ENCODE data around the gene TPSG1.

TPSG1 gene

GRCh38 chr16:1212616-1213194 is 12.4 kb downstream of the TPSG1 start:
- Histone ChIP-seq H3K27me3 (ENCODE audit: control insufficient read depth in 1 of 2, insufficient read depth in 2 of 2, low read length in 2 of 2) (no peaks in the 10 kb centered on the region), H3K9ac (ENCODE audit: low read length in 2 of 2) (no peak overlapping the region), H3K27ac (ENCODE audit: low read length) (no peak overlapping the region), H3K4me3 (ENCODE audit: low read length in 2 of 2) (no peak overlapping the region), H3K4me1 (ENCODE audit: control insufficient read depth, insufficient read depth, low read length) (no peaks in the 10 kb centered on the region), H3K9me3 (ENCODE audit: control insufficient read depth in 2 of 2, low read length in 2 of 2) (no peaks in the 10 kb centered on the region), H3K36me3 (ENCODE audit: control insufficient read depth in 2 of 2, insufficient read depth in 2 of 2, low read length in 2 of 2) (peaks cover 15 to 25% of the 10 kb centered on the region in 2 donors)

GRCh38 chr16:1211451-1212268 is 13.4 kb downstream of the TPSG1 start:
- Histone ChIP-seq H3K4me1 (ENCODE audit: control insufficient read depth, insufficient read depth, low read length) (no peaks in the 10 kb centered on the region), H3K27me3 (ENCODE audit: control insufficient read depth in 1 of 2, insufficient read depth in 2 of 2, low read length in 2 of 2) (no peaks in the 10 kb centered on the region)

GRCh38 chr16:1210461-1210860 is 14.6 kb downstream of the TPSG1 start:
- Histone ChIP-seq H3K9ac (ENCODE audit: low read length in 2 of 2) (no peak overlapping the region), H3K9me3 (ENCODE audit: control insufficient read depth in 2 of 2, low read length in 2 of 2) (no peaks in the 10 kb centered on the region), H3K4me1 (ENCODE audit: control insufficient read depth, insufficient read depth, low read length) (peaks cover 2% of the 10 kb centered on the region), H3K27me3 (ENCODE audit: control insufficient read depth in 1 of 2, insufficient read depth in 2 of 2, low read length in 2 of 2) (no peaks in the 10 kb centered on the region), H3K36me3 (ENCODE audit: control insufficient read depth in 2 of 2, insufficient read depth in 2 of 2, low read length in 2 of 2) (peaks cover 17 to 30% of the 10 kb centered on the region in 2 donors), H3K27ac (ENCODE audit: low read length) (no peak overlapping the region), H3K4me3 (ENCODE audit: low read length in 2 of 2) (no peak overlapping the region)

More at GRCh38 chr16:1211451-1212268, 13.4 kb downstream of the TPSG1 start:
- H3K9me3 ChIP-seq (ENCODE audit: control insufficient read depth in 2 of 2, low read length in 2 of 2): no peaks in the 10 kb centered on the region
- H3K4me3 ChIP-seq (ENCODE audit: low read length in 2 of 2): no peak overlapping the region
- no peak overlapping the region for H3K27ac ChIP-seq (ENCODE audit: low read length)
- no peak overlapping the region for H3K9ac ChIP-seq (ENCODE audit: low read length in 2 of 2)
- peaks cover 17 to 22% of the 10 kb centered on the region in 2 donors for H3K36me3 ChIP-seq (ENCODE audit: control insufficient read depth in 2 of 2, insufficient read depth in 2 of 2, low read length in 2 of 2)

DNA sequence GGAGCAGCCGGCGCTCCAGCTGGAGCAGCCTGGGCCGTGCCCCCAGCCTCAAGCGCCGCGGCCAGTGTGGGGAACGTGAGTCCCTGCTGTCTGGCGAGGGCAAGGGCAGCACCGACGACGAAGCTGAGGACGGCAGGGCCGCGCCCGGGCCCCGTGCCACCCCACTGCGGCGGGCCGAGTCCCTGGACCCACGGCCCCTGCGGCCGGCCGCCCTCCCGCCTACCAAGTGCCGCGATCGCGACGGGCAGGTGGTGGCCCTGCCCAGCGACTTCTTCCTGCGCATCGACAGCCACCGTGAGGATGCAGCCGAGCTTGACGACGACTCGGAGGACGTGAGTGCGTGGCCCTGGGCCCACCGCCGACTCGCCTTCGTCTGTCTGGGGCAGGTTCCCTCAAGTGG is 16.0 kb downstream of the TPSG1 start:
- Histone ChIP-seq H3K9ac (ENCODE audit: low read length in 2 of 2) (no peak overlapping the region), H3K27me3 (ENCODE audit: control insufficient read depth in 1 of 2, insufficient read depth in 2 of 2, low read length in 2 of 2) (no peaks in the 10 kb centered on the region), H3K4me1 (ENCODE audit: control insufficient read depth, insufficient read depth, low read length) (peaks cover 2% of the 10 kb centered on the region), H3K9me3 (ENCODE audit: control insufficient read depth in 2 of 2, low read length in 2 of 2) (no peaks in the 10 kb centered on the region), H3K36me3 (ENCODE audit: control insufficient read depth in 2 of 2, insufficient read depth in 2 of 2, low read length in 2 of 2) (peaks cover 24 to 32% of the 10 kb centered on the region in 2 donors), H3K4me3 (ENCODE audit: low read length in 2 of 2) (no peak overlapping the region), H3K27ac (ENCODE audit: low read length) (no peak overlapping the region)

- Histone ChIP-seq H3K27ac (ENCODE audit: low read length) (no peak overlapping the region), H3K9me3 (ENCODE audit: control insufficient read depth in 2 of 2, low read length in 2 of 2) (no peaks in the 10 kb centered on the region), H3K36me3 (ENCODE audit: control insufficient read depth in 2 of 2, insufficient read depth in 2 of 2, low read length in 2 of 2) (peaks cover 30 to 31% of the 10 kb centered on the region in 2 donors)
Observed at GRCh38 chr16:1208239-1208830, 16.7 kb downstream of the TPSG1 start.

DNA sequence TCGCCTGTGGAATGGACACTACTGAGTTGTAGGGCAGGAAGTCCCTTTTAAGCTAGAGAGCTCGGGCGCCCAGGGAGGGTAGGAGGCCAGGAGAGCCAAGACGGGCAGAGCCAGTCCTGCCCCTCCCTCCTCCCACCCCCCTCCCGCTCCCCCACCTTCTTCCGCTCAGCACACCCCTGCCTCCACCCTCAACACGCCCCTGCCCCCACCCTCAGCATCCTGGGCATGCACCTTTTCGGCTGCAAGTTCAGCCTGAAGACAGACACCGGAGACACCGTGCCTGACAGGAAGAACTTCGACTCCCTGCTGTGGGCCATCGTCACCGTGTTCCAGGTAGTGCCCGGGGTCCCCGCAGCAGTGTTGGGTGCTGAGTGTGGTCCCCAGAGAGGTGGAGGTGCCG is 18.3 kb downstream of the TPSG1 start:
- Histone ChIP-seq H3K9me3 (ENCODE audit: control insufficient read depth in 2 of 2, low read length in 2 of 2) (no peaks in the 10 kb centered on the region), H3K36me3 (ENCODE audit: control insufficient read depth in 2 of 2, insufficient read depth in 2 of 2, low read length in 2 of 2) (peaks cover 35 to 36% of the 10 kb centered on the region in 2 donors), H3K4me3 (ENCODE audit: low read length in 2 of 2) (no peak overlapping the region), H3K9ac (ENCODE audit: low read length in 2 of 2) (no peak overlapping the region), H3K27ac (ENCODE audit: low read length) (no peak overlapping the region), H3K4me1 (ENCODE audit: control insufficient read depth, insufficient read depth, low read length) (peaks cover 2% of the 10 kb centered on the region), H3K27me3 (ENCODE audit: control insufficient read depth in 1 of 2, insufficient read depth in 2 of 2, low read length in 2 of 2) (no peaks in the 10 kb centered on the region)

More at GRCh38 chr16:1208239-1208830, 16.7 kb downstream of the TPSG1 start:
- H3K4me3 ChIP-seq (ENCODE audit: low read length in 2 of 2): no peak overlapping the region
- no peaks in the 10 kb centered on the region for H3K27me3 ChIP-seq (ENCODE audit: control insufficient read depth in 1 of 2, insufficient read depth in 2 of 2, low read length in 2 of 2)
- no peak overlapping the region for H3K9ac ChIP-seq (ENCODE audit: low read length in 2 of 2)
- H3K4me1 ChIP-seq (ENCODE audit: control insufficient read depth, insufficient read depth, low read length): peaks cover 2% of the 10 kb centered on the region

DNA sequence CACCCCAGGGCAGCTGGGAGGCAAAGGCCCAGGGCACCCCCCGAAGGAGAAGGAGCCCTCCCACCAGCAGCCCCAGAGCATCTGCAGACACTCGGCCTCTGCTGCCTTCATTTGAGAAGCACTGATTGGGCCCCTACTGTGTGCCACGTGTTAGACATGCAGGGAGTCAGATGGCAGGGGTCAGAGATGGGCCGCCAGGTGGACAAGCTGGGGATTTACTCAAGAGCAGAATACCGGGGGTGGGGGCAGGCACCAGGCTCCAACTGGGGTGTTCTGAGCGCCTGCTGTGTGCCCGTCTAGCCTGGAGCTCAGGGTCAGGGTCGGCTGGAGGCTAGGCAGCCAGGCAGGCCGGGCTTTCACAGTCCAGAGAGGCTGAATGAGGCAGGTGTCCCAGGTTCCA is 18.7 kb downstream of the TPSG1 start:
- Histone ChIP-seq H3K36me3 (ENCODE audit: control insufficient read depth in 2 of 2, insufficient read depth in 2 of 2, low read length in 2 of 2) (peaks cover 34 to 36% of the 10 kb centered on the region in 2 donors), H3K4me1 (ENCODE audit: control insufficient read depth, insufficient read depth, low read length) (peaks cover 2% of the 10 kb centered on the region), H3K4me3 (ENCODE audit: low read length in 2 of 2) (no peak overlapping the region), H3K9me3 (ENCODE audit: control insufficient read depth in 2 of 2, low read length in 2 of 2) (no peaks in the 10 kb centered on the region), H3K9ac (ENCODE audit: low read length in 2 of 2) (no peak overlapping the region), H3K27ac (ENCODE audit: low read length) (no peak overlapping the region), H3K27me3 (ENCODE audit: control insufficient read depth in 1 of 2, insufficient read depth in 2 of 2, low read length in 2 of 2) (no peaks in the 10 kb centered on the region)

- H3K4me3 ChIP-seq (ENCODE audit: low read length in 2 of 2): no peak overlapping the region
- no peaks in the 10 kb centered on the region for H3K27me3 ChIP-seq (ENCODE audit: control insufficient read depth in 1 of 2, insufficient read depth in 2 of 2, low read length in 2 of 2)
- H3K9me3 ChIP-seq (ENCODE audit: control insufficient read depth in 2 of 2, low read length in 2 of 2): no peaks in the 10 kb centered on the region
- peaks cover 2% of the 10 kb centered on the region for H3K4me1 ChIP-seq (ENCODE audit: control insufficient read depth, insufficient read depth, low read length)
- peaks cover 27 to 36% of the 10 kb centered on the region in 2 donors for H3K36me3 ChIP-seq (ENCODE audit: control insufficient read depth in 2 of 2, insufficient read depth in 2 of 2, low read length in 2 of 2)
- H3K9ac ChIP-seq (ENCODE audit: low read length in 2 of 2): no peak overlapping the region
- no peak overlapping the region for H3K27ac ChIP-seq (ENCODE audit: low read length)
Observed at GRCh38 chr16:1204933-1205332, 20.1 kb downstream of the TPSG1 start.

GRCh38 chr16:1202274-1202673 is 22.8 kb downstream of the TPSG1 start:
- no peaks in the 10 kb centered on the region for H3K9me3 ChIP-seq (ENCODE audit: control insufficient read depth in 2 of 2, low read length in 2 of 2)
- no peak overlapping the region for H3K9ac ChIP-seq (ENCODE audit: low read length in 2 of 2)
- peaks cover 2% of the 10 kb centered on the region for H3K4me1 ChIP-seq (ENCODE audit: control insufficient read depth, insufficient read depth, low read length)
- peaks cover 25 to 32% of the 10 kb centered on the region in 2 donors for H3K36me3 ChIP-seq (ENCODE audit: control insufficient read depth in 2 of 2, insufficient read depth in 2 of 2, low read length in 2 of 2)
- H3K27ac ChIP-seq (ENCODE audit: low read length): no peak overlapping the region
- no peak overlapping the region for H3K4me3 ChIP-seq (ENCODE audit: low read length in 2 of 2)
- no peaks in the 10 kb centered on the region for H3K27me3 ChIP-seq (ENCODE audit: control insufficient read depth in 1 of 2, insufficient read depth in 2 of 2, low read length in 2 of 2)

DNA sequence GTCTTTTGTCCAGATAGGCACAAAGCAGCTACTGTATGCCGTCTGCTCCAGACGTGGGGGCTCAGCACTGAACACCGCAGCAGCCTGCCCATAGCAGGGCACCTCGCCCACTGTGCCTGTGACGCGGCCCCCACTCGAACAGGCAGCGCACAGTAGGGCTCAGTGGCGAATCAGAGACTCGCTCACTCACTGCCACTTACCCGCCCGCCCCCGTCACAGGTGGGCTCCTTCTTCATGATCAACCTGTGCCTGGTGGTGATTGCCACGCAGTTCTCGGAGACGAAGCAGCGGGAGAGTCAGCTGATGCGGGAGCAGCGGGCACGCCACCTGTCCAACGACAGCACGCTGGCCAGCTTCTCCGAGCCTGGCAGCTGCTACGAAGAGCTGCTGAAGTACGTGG is 23.6 kb downstream of the TPSG1 start:
- H3K36me3 ChIP-seq (ENCODE audit: control insufficient read depth in 2 of 2, insufficient read depth in 2 of 2, low read length in 2 of 2): peaks cover 27 to 29% of the 10 kb centered on the region in 2 donors
- H3K27me3 ChIP-seq (ENCODE audit: control insufficient read depth in 1 of 2, insufficient read depth in 2 of 2, low read length in 2 of 2): no peaks in the 10 kb centered on the region
- H3K4me3 ChIP-seq (ENCODE audit: low read length in 2 of 2): no peak overlapping the region
- H3K27ac ChIP-seq (ENCODE audit: low read length): no peak overlapping the region
- H3K9ac ChIP-seq (ENCODE audit: low read length in 2 of 2): no peak overlapping the region
- H3K4me1 ChIP-seq (ENCODE audit: control insufficient read depth, insufficient read depth, low read length): peaks cover 6% of the 10 kb centered on the region
- no peaks in the 10 kb centered on the region for H3K9me3 ChIP-seq (ENCODE audit: control insufficient read depth in 2 of 2, low read length in 2 of 2)

All from stomach smooth muscle (tissue), 2 donors.